Measurements from ENCODE around the gene TMEM255B.

TMEM255B gene

DNA sequence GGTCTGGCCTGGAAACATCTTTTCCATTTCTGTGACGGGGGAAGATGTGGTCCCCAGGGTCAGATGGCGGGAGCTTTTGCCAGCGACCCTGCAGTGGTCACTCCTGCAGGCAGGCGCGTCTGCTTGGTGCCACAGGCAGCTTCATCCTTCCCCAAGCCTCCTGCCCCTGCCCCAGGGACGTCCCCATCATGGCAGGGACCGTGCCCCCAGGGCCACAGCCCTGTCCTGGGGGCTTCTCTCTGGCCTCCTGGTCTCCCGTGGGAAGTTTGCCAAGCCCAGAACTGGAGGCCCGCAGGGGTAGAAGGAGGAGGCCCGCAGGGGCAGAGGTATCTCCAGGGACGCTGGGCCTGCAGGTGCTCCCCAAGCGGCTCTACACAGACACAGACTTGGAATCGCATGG lies 47.5 kb downstream of the TMEM255B start:
- DNase-seq, result no peak

- DNase-seq, result no peak
Measured at GRCh38 chr13:113808058-113808834, 49.2 kb downstream of the TMEM255B start.

DNA sequence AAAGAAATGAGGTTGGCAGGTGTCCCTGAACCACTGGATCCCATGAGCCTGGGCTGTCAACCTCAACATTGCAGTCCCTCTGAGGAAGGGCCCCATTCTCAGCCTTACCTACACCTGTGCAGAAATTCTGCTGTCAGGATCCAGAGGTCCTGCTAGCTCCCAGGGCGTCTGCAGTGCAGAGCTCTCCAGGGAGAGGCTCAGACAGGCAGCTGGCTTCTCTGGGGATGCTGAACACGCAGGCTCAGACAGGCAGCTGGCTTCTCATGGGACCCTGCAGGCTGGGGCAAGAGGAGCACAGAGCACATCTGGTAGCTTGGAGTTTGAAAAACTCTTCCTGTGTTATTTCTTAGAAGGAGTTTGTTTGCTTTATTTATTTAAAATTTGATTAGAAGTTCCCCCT lies 50.9 kb downstream of the TMEM255B start:
- no peak for DNase-seq

- DNase-seq, result no peak
Measured at GRCh38 chr13:113810640-113811039, 51.6 kb downstream of the TMEM255B start.

DNA sequence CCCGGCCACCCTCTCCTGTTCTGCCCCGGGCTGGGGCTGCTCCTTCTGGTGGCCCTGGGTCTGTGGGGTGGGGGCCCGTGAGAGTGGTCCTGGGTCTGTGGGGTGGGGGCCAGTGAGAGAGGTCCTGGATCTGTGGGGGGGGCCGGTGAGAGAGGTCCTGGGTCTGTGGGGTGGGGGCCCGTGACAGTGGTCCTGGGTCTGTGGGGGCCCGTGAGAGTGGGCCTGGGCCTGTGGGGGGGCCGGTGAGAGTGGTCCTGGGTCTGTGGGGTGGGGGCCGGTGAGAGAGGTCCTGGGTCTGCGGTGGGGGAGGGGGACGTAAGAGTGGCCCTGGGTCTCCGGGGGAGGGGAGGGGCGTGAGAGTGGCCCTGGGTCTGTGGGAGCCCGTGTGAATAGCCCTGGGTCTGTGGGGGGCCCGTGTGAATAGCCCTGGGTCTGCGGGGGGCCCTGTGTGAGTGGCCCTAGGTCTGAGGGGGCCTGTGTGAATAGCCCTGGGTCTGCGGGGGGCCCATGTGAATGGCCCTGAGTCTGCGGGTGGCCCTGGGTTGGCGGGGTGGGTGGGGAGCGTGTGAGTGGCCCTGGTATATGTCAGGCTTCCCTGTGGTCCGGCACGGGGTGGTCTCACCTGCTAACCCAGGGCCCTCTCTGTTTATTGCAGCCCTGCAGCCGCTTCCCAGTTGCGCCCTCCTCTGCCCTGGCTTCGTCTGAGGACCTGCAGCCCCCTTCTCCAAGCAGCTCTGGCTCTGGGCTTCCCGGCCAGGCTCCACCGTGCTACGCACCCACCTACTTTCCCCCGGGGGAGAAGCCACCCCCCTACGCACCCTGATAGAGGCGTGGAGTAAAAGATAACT lies 52.3 kb downstream of the TMEM255B start:
- no peak for DNase-seq

DNA sequence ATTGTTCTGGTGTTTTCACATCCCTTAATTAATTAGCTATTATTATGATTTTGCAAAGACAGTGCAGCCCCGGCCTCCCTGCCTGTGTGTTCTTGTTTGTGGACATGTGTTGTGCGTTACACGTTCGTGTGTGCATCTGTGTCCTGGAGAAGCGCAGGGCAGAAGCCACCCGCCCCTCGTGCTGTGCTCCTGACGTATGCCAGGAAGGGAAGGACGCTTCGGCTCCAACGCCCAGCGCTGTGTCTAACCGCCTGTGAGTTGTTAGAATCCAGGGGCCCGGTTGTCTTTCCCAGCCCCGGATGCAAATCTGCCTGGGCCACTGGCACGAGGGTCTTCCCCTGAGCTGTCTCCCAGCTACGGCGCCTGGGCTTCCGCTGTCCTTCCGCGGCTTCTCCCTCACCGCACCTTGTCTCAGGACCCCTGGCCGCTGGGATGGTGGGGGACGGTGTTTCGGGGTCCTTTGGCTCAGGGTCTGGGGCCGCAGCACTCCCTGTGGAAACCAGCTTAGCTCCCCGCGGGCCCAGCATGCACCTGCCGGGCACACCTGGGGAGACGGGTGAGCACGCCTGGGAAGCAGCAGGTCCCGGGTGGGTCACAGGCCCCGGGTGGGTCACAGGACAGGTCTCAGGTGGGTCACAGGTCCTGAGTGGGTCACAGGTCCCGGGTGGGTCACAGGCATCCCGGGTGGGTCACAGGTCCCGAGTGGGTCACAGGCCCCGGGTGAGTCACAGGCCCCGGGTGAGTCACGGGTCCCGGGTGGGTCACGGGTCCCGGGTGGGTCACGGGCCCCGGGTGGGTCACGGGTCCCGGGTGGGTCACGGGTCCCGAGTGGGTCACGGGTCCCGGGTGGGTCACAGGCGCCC lies 53.4 kb downstream of the TMEM255B start:
- no peak for DNase-seq

GRCh38 chr13:113813070-113813748 lies 54.2 kb downstream of the TMEM255B start:
- DNase-seq, result no peak

GRCh38 chr13:113813749-113814434 lies 54.9 kb downstream of the TMEM255B start:
- DNase-seq, result no peak

GRCh38 chr13:113814435-113814821 lies 55.4 kb downstream of the TMEM255B start:
- DNase-seq, result no peak

DNA sequence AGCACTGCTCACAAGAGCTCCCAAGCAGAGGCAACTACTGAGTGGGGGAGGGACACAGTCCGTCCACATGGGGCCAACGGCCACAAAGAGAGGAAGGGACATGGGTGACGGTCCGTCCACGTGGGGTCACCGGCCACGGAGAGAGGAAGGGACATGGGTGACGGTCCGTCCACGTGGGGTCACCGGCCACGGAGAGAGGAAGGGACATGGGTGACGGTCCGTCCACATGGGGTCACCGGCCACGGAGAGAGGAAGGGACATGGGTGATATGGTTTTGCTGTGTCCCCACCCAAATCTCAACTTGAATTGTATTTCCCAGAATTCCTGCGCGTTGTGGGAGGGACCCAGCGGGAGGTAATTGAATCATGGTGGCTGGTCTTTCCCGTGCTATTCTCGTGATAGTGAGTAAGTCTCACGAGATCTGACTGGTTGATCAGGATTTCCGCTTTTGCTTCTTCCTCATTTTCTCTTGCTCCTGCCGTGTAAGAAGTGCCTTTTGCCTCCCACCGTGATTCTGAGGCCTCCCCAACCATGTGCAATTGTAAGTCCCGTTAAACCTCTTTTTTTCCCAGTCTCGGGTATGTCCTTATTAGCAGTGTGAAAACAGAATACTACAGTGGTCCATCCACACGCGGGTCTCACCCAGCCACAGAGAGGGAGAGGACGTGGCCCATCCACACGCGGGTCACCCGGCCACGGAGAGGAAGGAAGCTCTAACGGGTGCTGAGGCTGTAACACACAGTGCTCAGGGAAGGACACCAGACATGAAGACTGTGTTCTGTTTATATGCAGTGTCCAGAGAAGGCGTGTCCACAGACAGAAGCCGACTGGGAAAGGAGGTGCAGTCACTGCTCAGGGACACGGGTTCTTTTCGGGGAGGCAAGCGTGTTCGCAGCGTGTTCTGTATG lies 56.4 kb downstream of the TMEM255B start:
- no peak for DNase-seq

- DNase-seq, result no peak
Measured at GRCh38 chr13:113816254-113816929, 57.4 kb downstream of the TMEM255B start.

DNA sequence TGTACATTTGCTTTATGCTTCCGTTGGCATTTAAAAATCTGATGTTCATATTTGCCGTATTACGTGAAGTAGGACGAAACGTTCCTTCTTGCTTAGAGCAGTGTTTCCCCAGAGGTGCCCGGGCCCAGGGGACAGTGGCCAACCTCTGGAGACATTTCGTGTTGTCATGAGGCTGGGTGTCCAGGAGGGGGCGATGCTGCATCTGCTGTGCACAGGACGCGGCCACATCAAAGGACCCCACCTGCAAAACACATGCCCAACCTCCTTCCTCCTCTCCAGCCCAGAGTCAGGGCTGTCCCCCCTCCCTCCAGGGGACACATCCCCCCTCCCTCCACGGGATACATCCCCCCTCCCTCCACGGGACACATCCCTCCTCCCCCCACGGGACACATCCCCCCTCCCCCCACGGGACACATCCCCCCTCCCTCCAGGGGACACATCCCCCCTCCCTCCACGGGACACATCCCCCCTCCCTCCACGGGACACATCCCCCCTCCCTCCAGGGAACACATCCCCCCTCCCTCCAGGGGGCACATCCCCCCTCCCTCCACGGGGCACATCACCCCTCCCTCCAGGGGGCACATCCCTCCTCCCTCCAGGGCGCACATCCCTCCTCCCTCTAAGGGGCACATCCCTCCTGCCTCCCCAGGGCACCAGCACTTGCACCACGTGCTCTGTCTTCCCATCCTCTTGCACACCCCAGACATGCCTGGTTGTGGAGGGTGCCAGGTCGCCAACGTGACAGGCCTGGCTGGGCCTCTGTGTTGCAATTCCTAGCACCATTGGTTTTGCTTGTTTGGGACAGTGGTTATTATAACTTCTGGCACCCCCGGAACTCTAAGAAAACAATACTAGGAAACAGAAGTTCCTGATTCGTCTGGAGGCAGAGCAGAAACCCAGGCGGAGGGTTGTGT lies 58.2 kb downstream of the TMEM255B start:
- DNase-seq, result peak; percentile 89

DNA sequence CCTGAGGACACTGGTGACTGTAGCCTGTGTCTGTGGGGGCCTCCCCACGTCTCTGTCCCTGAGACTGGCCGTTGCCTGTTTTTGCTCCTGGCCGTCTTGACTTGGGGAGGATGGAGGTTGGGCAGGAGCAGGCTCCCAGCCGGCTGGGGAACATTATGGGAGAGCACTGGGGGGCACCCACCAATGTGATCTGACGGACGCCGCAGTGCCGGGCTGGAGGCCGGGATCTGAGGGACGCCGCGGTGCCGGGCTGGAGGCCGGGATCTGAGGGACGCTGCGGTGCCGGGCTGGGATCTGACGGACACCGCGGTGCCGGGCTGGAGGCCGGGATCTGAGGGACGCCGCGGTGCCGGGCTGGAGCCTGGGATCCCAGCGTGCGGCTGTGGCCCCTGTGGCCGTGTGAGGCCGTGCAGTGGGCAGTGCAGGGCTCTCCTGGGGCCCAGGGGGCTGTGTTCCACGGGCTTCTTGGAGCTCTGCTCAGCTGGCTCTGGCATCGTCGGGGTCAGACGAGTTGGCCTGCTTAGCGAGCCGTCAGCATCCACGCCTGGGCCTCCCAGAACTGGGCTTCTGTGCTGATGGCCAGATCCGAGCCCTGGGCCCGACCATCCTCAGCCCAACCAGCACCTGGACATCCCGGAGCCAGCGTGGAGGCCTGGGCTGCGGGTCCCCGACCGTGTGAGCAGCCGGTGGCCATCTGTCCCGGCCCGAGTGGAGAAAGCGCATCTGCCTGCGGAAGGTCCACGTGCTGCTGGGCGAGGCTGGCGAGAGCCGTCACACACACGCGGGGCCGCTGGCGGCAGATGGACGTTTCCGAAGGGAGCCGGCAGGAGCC lies 59.0 kb downstream of the TMEM255B start:
- DNase-seq, result no peak

GRCh38 chr13:113818700-113819295 lies 59.8 kb downstream of the TMEM255B start:
- no peak for DNase-seq

DNA sequence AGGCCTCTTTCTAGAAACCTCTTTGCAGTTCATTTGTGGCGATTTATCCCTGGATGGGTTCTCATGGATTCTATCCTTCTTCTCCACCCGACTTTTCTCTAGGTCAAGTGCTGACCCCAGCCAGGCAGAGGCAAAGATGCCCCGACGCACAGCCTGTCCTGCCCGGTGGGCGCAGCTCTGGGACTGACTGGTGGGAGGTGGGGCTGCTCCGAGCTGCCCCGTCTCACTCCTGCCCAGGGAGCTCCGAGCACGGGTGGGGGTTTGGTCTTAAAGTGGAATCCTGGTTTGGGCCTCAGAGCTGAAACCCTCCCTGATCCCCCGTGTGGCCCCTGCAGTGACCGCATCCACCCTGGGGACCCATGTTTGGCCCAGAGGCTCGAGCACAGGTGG lies 60.3 kb downstream of the TMEM255B start:
- no peak for DNase-seq

GRCh38 chr13:113819731-113820715 lies 61.0 kb downstream of the TMEM255B start:
- DNase-seq, result no peak
